Progenitor cell of endocrine pancreas (in vitro differentiated cells): ENCODE measurements around the gene YIF1A. TPM values are rescaled to one million over a fixed set of nuclear protein-coding genes. Genes with fewer than 3 reads are reported as not detected.

ENCODE experiments used
- DNase-seq: peaks from one replicate; pipeline ENCODE4 v3.0.0; 2021; ENCODE audit warnings: low spot score; ENCODE audit not compliant: unreplicated experiment
- H3K27ac Mint-ChIP-seq: 2 replicates; pipeline ENCODE4 v1.8.0; 2021; ENCODE audit warnings: mild to moderate bottlenecking, moderate library complexity, mixed read lengths
- H3K27me3 Mint-ChIP-seq: 2 replicates; pipeline ENCODE4 v1.8.0; 2021; ENCODE audit warnings: mixed read lengths
- H3K36me3 Mint-ChIP-seq: 2 replicates; pipeline ENCODE4 v1.8.0; 2022; ENCODE audit warnings: mixed read lengths; ENCODE audit not compliant: insufficient read depth
- H3K4me1 Mint-ChIP-seq: 2 replicates; pipeline ENCODE4 v1.8.0; 2021; ENCODE audit warnings: low read depth, mixed read lengths
- H3K4me3 Mint-ChIP-seq: 2 replicates; pipeline ENCODE4 v1.8.0; 2021; ENCODE audit warnings: low read depth, mild to moderate bottlenecking, moderate library complexity, mixed read lengths
- H3K9me3 Mint-ChIP-seq: 2 replicates; pipeline ENCODE4 v1.8.0; 2021; ENCODE audit warnings: low read depth, mixed read lengths
- total RNA-seq: library from RNA; stranded (reverse); gene quantifications from 2 replicates; pipeline ENCODE4 v1.2.1, GENCODE V29; 2021
- TF ChIP-seq, protein P1 (sequence below): fragments of 200-600 bp; sonication (generic); IDR thresholded peaks from one replicate; pipeline ENCODE4 v1.5.0; 2021; ENCODE audit warnings: antibody characterized with exemption, mild to moderate bottlenecking; ENCODE audit not compliant: unreplicated experiment

The YIF1A gene
- total RNA-seq, 1 donor from 2014 or later = 61.7 TPM

DNA sequence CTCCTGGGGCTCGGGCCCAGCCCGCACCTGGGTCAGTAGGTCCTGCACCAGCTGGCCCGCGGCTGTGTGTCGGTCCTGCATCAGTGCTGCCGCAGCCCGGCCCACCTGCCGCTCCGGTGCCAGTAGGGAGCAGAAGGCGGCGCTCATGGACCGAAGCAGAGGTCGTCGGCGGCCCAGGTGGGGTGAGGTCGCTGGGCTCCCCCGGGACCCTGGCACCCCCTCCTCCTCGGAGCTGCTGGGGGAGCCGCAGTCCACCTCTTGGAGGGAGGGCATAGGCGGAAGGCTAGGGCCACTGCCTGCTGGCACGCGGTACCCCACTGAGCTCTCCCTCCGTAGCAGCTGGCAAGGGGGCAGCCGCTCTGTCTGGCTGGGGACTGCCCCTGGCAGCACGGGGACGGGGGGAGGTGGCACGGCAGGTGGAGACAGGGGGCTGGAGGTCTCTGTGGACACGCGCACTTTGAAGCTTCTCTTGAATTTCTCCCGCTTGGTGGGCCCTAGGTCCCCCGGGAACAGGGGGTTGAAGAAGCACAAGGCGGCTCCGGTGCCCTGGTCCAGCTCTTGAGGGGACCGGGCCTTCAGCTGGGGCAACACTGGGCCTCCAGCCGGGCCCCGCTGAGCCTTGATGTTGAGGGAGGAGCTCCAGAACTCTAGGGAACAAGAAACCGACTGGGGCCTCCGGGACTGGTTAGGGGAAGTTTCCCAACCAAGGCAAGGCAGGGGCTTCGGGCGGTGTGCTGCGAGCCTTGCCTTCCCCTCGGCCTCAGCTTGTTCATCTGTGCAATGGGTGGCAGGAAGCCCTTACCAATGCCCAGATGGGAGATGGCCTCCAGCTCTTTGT lies 45.9 kb upstream of the YIF1A start:
- no peak for DNase-seq
- Mint-ChIP-seq H3K9me3 (no peaks in the 10 kb centered on the region), H3K27ac (no peak overlapping the region), H3K27me3 (peaks cover 16% of the 10 kb centered on the region), H3K36me3 (peaks cover 1% of the 10 kb centered on the region), H3K4me1 (peaks cover 2% of the 10 kb centered on the region), H3K4me3 (no peak overlapping the region)
- TF ChIP-seq, protein P1, sequence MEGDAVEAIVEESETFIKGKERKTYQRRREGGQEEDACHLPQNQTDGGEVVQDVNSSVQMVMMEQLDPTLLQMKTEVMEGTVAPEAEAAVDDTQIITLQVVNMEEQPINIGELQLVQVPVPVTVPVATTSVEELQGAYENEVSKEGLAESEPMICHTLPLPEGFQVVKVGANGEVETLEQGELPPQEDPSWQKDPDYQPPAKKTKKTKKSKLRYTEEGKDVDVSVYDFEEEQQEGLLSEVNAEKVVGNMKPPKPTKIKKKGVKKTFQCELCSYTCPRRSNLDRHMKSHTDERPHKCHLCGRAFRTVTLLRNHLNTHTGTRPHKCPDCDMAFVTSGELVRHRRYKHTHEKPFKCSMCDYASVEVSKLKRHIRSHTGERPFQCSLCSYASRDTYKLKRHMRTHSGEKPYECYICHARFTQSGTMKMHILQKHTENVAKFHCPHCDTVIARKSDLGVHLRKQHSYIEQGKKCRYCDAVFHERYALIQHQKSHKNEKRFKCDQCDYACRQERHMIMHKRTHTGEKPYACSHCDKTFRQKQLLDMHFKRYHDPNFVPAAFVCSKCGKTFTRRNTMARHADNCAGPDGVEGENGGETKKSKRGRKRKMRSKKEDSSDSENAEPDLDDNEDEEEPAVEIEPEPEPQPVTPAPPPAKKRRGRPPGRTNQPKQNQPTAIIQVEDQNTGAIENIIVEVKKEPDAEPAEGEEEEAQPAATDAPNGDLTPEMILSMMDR = no peak

DNA sequence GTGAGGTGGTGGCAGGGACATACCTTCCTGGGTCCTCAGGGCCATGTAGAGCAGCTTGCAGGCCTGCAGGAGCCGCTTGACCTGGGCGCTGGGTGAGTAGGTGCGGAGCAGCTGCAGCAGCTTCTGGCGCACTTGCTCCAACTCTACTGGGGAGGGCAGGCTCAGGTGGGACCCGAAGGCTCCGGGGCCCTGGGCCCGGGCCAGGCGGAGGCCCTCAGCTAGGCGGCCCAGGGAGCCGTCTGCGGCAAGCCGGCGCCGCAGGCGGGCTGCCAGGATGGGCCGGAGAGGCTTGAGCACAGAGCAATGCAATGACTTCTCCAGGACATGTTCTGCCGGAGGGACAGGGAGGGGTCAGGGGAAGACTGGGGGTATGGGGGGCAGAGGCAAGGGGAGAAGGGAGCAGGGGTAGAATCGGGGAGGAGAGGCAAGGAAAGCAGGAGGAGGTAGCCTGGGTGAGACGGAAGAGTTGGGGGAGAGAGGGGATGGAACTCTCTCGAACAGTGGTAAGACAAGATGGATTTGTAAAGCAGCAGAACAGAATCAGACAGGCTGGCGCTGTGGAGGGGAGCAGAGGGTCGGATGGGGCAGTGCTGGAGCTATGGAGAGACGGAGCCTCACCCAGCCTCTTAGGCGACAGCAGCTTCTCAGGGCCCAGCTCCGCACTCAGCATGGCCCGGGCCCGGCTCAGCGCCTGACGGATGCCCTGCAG lies 45.1 kb upstream of the YIF1A start:
- TF ChIP-seq, protein P1 = no peak
- no peak overlapping the region for H3K4me3 Mint-ChIP-seq
- no peaks in the 10 kb centered on the region for H3K9me3 Mint-ChIP-seq
- H3K27ac Mint-ChIP-seq = no peak overlapping the region
- H3K36me3 Mint-ChIP-seq = no peaks in the 10 kb centered on the region
- no peak for DNase-seq
- H3K27me3 Mint-ChIP-seq = peaks cover 16% of the 10 kb centered on the region
- peaks cover 2% of the 10 kb centered on the region for H3K4me1 Mint-ChIP-seq

DNA sequence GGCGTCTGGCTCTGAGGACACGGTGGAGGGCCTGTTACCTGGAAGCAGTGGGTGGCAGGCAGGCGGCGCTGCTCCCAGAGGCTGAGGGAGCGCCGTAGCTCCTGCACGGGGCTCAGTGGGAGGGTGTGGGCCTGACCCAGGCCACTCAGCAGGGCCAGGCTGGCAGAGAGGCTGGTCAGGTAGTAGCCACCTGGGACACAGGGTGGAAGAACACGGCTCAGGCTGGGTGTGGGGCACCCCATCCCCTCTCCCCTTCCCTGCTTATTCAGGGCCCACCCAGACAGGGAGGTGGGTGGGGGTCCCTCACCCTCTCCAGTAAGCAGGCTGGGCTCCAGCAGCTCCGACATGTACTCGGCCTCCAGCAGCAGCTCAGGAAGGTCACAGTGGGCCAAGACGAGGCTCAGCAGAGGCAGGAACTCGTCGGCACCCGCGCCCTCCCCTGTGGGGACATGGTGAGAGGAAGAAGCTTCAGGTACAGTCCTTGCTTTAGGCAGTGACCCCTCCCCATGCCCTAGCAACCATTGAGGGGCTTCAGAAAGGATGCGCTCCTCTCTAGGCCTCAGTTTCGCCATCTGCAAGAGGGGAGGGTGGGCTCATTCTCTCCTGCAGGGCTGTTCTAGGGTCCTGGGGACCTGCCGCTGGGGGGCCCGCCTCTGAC lies 44.4 kb upstream of the YIF1A start:
- no peaks in the 10 kb centered on the region for H3K9me3 Mint-ChIP-seq
- H3K27me3 Mint-ChIP-seq = peaks cover 20% of the 10 kb centered on the region
- H3K4me3 Mint-ChIP-seq = no peak overlapping the region
- H3K27ac Mint-ChIP-seq = no peak overlapping the region
- no peaks in the 10 kb centered on the region for H3K36me3 Mint-ChIP-seq
- TF ChIP-seq, protein P1 = no peak
- H3K4me1 Mint-ChIP-seq = peaks cover 4% of the 10 kb centered on the region
- no peak for DNase-seq

DNA sequence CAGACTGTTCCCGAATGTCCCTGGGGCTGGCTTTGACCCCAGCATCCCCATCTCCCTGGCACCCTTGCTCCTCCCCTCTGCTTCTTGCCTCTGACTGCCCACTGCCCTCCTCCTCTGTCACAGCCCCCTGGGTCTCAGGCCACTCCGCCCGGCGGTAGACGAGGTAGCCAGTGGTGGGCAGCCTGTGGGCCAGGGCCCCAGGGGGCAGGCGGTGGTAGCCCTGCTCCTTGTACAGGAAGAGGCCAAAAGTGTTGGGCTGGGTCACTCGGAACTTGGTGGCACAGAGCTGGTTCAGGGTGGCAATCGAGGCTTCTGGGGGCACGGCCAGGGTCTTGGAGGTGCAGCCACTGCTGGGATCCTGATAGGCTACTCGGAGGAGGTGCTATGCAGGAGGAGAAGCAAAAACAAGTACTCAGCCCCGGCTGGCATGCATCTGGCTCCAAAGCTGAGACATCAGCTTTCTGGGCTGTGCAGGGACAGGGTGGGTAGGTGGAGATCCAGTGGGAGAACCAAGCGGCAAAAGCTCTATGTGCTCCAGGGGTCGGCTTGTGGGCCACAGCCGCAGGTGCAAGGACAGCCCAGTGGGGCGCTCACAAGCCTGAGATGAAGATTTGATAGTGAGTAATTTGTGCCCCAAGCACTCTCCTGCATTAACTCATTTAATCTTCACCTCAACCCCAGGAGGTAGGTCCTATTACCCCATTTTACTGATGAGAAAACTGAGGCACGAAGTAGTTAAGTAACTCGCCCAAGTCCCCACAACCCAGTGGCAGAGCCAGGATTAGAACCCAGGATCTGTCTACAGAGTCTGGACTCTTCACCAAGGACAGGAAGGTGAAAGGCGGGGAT lies 43.7 kb upstream of the YIF1A start:
- H3K4me1 Mint-ChIP-seq = peaks cover 4% of the 10 kb centered on the region
- no peak for DNase-seq
- no peak overlapping the region for H3K27ac Mint-ChIP-seq

More for the DNA sequence above, 43.7 kb upstream of the YIF1A start:
- Mint-ChIP-seq H3K9me3 (no peaks in the 10 kb centered on the region), H3K27me3 (peaks cover 24% of the 10 kb centered on the region), H3K4me3 (no peak overlapping the region), H3K36me3 (no peaks in the 10 kb centered on the region)
- TF ChIP-seq, protein P1 = no peak
